Astrocyte (in vitro differentiated cells and primary cell): ENCODE data around the gene CFAP43.

Experiments used
- CTCF ChIP-seq: IDR thresholded peaks from 2 replicates; pipeline ENCODE4 v1.5.1; 2011; ENCODE audit warnings: low read depth, mild to moderate bottlenecking, inconsistent platforms, low read length, moderate library complexity; ENCODE audit not compliant: insufficient read depth
- EZH2 ChIP-seq: IDR thresholded peaks from 2 replicates; pipeline ENCODE4 v1.6.1; 2012; ENCODE audit warnings: mild to moderate bottlenecking, low read length, inconsistent platforms; ENCODE audit not compliant: insufficient read depth

GRCh38 chr10:104251443-104251842, 19.3 kb upstream of the CFAP43 start:
- TF ChIP-seq CTCF (no peak), EZH2 (no peak)
